Activated T-cell treated with anti-CD3 and anti-CD28 coated beads for 1 hour (primary cell): ENCODE measurements around the gene USP36.
"Not testable (repeated sequence)": the region's sequence is repeated elsewhere in the genome, so short reads cannot be mapped to it uniquely, and the experiment has no call there.

Source experiments
- DNase-seq: peaks from one replicate; pipeline ENCODE4 v3.0.0-alpha.2; 2020; ENCODE audit warnings: low read depth

Gene USP36

DNA sequence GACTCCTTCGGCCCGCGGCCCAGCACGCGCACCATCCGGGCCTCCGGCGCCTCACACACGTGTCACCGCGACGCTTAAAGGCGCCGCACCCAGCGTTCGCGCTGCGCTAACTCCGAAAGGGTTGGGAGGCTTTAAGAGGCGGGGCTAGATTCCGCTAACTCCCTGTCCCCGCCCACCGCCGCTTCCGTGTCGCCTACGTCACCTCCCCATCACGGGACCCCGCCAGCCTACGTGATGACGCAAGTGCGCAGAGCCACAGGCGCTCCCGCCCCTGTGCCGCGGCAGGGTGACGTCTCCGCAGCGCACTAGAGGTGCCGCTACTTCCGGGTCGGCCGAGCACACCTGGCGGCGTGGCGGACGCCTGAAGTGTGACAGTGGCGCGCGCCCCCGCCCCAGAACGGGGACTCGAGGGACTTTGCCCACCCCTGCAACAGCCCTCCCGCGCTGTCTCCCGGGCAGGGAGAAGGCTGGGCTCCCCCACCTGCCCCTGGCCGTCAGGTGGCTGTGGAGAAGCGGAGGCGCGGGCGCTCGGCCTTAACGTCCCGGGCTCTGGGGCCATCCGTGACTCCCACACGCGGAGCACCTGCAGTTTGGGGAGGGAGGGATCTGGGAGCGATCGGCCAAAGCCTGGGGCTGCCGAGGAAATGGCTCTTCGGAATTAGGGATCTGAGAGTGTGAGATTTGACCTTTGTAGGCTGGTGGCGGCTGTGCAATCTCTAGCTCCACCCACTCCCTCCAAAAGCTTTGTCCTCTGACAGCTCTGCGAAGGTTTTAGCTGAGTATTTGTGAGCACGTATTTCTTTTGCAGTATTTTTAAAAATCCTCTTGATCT lies at the start of gene USP36:
USP36 (minus strand) TSS at position 35 of the 832 bp plus-strand sequence. CDS start 4,451 bp downstream, outside the sequence.
- peak; percentile 99 for DNase-seq

DNA sequence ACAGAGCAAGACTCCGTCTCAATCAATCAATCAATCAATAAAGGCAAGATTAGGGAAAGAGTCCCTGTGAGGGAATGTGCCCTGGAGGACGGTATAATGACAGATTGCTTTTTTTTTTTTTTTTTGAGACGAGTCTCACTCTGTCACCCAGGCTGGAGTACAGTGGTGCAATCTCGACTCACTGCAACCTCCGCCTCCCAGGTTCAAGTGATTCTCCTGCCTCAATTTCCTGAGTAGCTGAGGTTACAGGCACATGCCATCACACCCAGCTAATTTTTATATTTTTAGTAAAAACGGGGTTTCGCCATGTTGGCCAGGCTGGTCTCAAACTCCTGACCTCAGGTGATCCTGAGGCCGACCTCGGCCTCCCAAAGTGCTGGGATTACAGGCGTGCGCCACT lies 49.5 kb upstream of the USP36 start:
- not testable (repeated sequence) for DNase-seq

DNA sequence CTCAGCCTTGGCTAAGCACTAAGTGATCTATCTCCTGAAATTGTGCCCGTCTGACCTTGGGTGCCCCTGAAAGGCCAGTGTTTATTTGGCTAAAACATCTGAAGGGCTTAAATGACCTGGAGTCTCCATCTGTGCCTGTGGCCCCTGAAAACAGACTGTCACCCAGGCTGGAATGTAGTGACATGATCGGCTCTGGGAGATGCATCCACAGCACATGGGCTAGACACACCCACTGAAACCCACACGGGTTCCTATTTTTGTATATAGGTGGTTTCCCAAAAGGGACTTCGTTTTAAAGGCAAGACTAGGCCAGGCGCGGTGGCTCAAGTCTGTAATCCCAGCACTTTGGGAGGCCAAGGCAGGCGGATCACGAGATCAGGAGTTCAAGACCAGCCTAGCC lies 48.9 kb upstream of the USP36 start:
- no peak for DNase-seq

DNA sequence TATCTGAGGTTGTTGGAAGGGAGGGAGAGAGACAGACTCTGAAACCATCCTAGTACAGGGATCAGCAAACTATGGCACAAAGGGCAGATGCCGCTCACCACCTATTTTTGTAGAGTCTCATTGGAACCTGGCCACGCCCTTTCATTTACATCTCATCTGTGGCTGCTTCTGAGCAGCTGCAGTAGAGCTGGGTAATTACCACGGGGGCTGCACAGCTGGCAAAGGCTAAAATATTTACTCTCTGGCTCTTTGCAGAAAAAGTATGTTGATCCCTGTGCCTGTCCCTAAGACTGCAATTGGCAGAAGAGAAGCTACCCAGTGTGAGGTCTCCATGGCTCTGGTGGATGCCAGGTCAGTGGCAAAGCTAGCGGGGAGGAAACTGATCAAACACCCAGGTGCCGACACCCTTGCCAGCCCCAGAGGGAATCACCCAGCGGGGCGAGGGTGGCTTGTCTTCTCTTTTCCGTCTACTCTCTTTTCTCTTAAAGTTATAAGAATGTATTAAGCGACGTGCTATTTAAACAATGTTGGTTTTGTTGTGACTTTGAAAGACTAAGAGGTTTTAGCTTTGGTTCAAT lies 48.4 kb upstream of the USP36 start:
- no peak for DNase-seq

DNA sequence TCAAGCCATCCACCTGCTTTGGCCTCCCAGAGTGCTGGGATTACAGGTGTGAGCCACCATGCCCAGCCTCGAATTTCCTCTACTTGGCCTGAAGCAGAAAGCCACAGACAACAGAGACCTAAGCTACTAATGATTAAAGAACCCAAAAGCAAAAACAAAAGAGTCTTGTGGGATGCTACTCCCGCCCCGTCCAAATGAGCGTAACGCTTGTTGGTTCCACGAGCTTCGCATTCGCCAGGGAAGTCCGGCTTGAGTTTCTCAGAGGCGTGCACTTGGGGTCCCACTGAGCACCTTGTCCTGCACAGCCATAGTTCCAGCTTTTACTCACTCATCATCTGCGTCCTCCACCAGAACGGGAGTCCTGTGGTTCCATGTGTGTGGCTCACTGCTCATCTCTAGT lies 46.3 kb upstream of the USP36 start:
- DNase-seq: no peak

DNA sequence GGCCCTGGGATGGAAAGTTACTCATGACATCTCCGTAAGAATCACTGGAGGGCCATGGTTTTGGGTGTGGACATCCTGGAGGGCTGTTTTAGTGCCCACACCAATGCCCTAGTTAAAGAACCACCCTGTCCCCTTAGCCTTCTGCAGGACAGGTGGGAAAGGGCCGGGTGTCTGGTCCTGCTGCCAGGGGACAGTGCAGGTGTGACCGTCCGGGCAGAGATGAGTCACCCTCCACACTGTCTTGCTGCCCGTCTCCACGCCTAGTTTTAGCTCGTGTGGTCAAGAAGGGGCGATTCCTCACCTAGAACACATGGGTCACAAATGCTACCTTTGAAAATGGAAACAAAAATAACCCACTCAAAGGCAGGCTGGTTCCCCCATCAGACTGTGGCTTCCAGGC lies 45.3 kb upstream of the USP36 start:
- DNase-seq: no peak

DNA sequence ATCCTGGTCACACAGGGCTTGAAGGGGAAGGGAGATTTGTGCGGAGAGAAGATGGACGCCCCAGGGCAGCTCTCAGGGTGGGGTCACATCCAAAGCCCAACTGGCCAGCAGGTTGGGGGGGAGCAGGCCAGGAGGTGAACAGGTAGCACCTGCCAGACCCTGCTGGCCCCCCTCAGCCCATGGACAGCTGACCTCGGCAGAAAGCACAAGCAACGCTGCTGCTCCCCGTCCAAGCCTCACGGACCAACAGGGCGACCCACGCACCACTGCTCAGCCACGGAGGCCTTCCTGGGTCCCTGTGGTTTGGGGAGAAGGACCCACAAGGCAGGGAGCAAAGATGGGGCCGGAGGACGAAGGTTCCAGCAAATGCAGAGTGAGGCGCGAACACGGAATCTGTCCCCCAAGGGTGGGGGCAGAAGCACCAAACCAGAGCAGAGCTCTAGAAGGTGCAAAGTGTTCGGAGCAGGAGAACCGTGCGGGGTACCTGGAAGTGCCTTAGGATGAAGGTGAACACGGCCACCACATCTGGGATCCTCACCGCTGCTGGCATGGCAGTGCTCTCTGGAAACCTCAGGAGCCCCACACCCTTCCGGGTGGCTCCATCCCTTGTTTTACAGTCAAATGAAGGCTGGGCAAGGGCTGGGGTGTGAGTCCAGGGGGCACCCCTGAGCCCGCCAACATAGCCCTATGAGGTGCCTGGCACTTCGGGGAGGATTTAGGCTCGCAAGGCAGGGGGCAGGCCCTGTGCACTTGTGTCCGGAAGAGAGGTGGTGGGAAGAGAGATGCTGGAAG lies 44.5 kb upstream of the USP36 start:
- DNase-seq: no peak

DNA sequence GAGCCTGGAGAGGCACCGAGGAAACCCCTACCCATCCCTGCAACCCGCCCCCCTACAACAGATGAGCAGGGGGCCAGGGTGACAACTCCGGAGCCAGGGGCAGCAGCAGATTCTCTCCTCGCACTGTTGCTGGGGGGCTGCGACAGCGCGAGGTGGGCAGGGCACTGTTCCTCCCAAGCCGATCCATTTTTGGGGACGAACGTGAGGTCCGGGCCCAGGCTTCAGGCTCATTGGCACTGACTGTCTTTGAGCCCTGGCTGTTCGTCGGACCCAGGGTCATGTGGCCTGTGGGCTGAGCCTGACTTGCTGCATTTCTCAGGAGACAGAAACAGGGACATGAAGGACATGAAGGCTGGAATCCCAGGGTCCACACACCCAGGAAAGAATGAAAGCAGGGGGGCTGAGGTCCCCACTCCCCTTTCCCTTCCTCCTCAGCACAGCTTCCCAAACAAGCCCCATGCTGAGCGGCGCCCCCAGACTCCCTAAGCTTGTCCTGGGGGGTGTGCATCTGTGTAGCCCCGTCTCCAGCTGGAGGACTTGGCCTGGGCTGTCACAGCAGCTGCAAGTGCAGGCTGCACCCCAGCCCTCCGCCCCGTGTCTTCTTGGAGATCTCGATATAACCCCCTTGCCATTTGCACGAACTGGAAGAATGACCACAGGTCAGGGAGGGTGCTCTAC lies 43.7 kb upstream of the USP36 start:
- no peak for DNase-seq

DNA sequence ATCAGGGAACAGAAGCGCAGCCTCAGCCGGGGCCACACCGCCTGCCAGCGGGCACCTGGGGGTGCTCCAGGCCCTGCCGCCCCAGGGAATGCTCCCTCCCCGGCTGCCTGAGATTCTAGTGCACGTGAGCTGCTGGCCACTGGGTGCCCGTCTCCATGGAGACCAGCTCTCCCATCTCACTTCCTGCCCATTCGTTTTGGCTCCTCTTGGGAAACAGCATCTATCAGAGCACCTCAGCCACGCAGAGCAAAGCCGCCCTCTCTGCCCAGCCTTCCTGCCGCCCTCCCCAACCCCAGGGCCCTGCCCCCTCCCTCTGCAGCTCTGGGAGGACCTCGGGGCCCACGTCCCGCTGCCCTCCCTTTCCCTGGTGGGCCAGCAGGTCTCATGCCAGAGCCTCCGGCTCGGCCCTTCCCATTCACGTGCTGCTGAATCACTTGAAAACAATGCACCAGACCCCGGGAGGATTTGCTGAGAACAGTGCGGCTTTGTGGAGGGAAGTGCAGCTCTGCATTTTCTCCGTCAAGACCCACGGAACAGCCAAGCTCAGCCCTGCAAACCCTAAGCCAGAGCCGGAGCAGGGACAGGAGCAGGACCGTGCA lies 43.0 kb upstream of the USP36 start:
- DNase-seq: no peak

DNA sequence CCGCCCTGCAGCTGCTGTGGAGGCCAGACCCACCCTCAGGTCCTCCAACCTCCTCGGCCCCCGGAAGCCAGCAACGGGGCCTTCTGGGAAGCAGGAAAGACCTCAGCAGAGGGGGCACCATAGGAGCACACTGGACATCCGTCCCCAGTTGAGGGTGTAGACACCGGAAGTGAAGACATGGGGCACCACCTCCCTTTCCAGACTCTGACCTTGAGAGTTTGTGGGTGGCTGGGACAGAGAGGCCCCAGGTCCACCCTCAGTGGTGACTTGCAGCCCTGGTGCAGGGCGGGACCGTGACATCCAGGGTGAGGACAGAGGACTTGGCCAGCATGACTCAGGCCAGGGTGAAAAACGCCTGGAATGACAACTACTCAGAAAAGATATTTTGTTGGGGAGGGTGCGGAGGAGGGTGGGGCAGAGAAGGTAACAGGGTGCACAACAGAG lies 42.5 kb upstream of the USP36 start:
- no peak for DNase-seq

DNA sequence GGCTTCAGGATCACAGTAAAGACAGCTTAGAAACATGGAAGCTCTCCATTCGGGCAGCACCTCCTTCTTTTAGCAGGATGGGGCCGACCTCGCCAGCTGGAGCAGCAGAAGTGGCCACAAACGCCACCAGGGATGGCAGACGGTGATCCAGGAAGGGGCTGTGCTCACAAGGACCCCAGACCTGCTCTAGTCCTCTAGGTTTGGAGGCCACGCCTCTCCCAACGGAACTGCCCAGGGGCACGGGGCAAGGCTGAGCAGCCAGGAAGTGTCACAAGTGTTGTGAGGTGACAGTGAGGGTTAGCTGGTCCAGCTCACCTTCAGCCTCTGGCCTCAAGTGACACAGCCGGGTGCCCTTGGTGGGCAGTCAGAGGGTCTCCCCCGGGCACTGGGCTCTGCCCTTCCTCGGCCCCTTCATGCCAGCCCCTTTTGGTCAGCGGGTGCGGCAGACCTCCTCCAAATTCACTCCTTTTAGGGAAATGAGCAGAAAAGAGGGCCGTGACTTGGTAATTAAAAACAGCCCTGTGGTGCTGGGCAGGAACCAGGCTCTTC lies 42.0 kb upstream of the USP36 start:
- no peak for DNase-seq

DNA sequence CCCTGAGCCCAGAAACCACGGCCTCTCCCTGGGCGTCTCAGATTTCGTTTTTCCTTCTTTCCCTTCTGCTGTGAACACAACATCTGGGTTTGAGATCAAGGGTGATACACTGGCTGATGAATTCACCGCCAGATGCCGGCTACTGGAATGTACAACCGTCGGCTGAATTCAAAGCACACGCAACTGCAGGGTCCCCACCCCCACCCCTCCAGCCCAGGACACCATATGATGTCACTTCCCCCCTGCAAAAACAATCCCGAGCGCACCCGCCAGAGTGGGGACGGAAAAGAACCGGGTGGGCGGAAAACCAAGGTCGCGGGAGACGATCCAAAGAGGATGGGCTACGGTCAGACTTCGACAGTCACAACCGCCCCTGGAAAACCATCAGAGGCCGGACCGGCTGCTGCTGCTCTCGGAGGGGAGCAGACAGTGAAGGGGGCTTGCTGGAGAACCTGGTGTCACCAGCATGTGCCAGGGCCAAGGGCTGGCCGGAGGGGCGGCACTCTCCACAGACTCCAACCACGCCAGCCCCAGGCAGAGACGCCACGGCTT lies 39.1 kb upstream of the USP36 start:
- DNase-seq: peak; percentile 6

DNA sequence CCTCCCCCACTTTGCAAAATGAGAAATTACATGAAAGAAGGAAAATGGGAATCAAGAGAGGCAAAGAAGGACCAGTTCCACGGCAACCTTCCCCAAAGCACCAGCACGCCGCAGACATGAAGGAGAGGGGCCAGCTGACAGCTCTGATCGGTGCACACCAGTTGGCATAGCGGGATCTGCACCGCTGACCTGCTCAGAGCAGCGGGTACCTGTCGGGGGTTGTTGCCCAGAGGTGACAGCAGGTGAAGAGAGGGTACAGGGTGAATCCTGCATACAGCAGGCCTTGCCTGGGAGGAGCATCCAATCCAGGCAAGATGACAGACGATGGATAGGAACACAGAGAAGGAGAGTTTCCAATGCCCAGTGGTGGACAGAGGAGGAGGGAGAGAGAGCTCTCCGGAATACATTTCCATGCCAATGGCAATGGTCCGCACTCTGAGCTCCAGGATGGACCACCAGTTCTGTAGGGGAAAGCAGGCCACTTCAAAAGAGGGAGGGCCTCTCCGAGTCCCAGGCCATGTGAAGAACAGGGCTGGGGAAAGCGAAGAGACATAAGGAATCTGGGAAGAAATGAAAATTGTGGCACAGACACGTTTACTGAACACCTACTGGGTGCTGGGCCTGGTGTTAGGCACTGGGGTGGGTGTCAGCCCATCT lies 38.4 kb upstream of the USP36 start:
- DNase-seq: no peak

DNA sequence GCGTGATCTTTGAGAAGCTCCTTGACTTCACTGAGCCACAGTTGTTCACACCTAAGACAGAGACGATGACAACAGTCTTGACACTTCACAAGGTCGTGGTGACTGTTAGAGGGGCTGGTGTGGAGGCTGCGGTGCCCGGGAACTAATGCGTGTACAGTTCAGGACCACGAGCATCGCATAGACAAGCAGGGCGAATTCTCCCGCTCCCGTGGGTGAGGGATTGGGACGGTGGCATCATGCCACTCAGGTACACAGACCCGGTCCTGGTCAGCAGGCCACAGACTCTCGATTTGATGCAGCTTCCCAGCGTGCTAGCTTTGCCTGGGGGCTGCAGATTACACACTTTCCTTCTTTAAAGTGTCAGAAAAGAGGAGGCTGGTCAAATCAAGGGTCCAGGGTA lies 37.6 kb upstream of the USP36 start:
- no peak for DNase-seq

DNA sequence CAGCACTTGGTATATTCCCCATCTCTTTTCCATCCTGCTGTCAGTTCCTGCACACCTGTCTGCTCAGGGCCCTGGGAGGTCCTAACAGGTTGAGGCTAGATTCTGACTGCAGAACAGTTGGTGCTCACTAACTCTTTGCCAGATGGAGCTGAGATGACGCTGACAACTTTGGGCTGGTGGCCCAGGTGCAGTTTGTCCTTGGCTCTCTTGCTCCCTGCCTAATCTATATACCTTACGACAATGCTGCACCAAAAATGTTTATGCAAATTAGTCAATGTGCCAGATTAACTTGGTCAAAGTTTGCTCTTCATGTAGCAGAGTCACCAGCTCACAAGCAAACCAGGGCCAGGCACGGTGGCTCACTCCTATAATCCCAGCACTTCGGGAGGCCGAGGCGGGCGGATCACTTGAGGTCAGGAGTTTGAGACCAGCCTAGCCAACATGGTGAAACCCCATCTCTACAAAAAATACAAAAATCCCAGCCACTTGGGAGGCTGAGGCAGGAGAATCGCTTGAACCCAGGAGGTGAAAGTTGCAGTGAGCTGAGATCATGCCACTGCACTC lies 36.4 kb upstream of the USP36 start:
- not testable (repeated sequence) for DNase-seq

DNA sequence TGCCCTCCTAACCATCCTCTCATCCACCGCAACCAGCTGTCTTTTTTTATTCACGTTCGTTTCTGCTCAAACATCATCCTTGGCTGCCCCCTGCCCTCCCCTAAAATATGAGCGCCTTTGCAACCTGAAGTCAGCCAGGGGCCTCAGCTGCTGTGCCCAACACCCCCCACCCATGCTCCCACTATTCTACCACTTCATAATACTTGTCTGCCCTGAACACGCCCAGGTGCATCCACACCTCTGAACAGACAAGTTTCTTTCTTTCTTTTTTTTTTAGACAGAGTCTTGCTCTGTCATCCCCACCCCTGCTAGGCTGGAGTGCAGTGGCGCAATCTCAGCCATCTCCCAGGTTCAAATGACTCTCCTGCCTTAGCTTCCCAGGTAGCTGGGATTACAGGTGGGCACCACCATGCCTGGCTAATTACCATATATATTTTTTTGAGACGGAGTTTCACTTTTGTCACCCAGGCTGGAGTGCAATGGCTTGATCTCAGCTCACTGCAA lies 35.5 kb upstream of the USP36 start:
- no peak for DNase-seq

DNA sequence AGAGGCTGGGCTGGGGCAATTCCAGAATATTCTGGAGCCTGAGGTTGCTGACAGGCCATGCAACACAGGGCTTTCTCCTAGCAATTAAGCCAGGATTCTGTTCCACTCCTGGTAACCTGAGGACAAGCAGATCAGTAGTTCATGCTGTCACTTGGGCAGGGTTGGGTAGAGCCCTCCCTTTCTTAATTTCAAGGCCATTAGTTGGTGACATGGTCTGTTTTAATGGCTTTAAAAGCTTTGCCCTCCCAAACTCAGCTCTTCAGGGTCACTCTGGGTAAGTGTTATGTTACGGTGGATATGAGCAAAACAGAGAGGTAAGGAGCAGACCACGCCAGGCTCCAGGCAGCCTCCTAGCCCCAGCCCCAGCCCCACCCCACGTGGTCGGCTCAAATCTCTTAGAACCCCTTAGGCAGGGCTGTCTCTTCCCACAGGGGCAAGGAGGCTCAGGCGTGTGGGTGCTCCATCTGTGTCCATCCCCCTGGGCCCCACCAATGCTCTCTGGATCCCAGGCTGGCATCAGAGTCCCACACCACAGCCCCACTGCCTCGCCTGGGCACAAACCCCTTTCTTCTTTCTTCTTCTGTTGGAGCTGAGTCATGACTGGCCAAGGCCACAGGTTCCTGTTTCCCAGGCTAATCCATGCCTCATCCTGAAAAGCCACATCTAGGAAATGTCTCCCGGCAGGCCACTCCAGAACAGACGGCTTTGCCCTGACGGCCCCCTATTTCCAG lies 34.9 kb upstream of the USP36 start:
- DNase-seq: no peak

DNA sequence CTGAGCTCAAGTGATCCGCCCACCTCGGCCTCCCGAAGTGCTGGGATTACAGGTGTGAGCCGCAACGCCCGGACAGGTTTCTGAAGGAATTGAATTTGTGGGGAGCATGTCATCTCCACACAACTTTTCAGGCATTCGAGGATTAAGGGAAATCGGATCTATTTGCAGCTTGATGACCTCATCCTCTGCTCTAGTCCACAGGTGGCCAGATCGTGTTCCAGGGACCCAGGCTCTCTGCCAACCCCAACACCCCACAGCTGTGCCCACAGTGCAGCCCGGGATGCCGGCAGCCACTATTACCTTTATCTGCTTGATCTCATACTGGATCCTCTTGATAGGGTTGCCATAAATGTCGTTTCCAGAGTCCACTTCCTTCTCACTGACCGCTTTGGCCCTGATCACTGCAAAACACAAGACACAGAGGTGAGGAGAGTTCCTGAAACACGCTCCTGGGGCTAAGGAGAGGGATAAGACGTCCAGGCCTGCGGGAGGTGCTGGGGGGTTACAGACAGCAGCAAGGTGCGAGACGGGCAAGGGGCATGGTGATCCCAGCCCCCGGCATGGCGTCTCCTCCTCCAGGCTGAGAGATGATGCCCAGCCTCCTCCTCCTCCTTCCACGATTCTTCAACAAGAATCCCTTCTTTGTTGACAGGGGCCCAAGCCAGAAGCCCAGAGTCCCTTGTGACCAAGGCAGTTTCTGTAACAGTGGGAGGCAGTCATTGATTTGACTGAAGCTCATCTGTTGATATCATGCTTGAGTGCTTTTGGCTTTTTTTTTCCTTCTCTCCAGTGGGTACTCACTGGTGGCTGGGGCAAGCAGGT lies 33.1 kb upstream of the USP36 start:
- no peak for DNase-seq

DNA sequence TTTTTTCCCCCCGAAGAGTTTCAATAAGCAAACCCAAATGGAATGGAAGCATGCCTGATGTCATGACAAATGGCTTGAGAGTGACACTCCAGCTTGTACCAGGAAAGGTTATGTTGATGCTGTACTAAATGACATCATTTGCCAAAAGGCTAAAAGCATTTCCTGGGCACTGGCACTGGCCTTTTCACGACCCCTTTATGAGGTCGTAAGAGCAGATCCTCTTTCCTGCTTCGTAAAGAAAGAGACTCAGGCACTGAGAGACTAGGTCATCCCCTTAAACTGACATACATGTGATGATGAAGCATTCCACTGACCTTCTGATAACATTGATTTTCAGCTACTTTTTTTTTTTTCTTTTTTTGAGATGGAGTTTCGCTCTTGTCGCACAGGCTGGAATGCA lies 31.9 kb upstream of the USP36 start:
- DNase-seq: no peak
